ENCODE data around the gene PIMREG. TPM values are rescaled to one million over a fixed set of nuclear protein-coding genes. Genes with fewer than 3 reads are reported as not detected.

PIMREG gene
- total RNA-seq, 1 donor from 2014 or later = 8.9 TPM

DNA sequence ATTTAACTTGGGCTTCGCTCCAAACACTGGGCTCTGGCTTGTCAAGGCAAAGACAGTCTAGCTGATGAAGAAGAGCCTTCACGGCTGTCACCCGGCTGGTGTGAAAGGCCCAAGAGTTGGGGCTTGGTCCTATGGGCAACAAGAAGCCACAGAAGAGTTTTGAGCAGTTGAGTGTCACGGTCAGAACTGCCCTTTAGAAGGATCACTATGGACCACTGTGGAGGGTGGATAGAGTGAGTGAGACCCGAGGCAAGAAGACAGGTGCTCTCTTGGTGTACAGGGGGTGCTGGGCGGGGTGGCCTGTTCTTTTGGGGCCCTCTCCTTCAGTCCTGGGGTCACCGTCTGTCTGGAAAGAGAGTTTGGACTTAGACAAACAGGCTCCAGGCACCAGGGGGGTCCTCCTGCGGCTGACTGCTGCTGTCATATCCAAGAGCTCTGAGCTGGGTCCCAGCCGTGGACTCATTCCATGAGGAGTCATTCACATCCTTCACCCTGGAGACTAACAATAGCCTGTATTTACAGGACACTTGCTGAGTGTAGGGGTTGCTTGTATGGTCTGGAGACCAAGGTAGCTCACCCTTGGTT is 2.4 kb downstream of the PIMREG start:
- Mint-ChIP-seq H3K4me1 (ENCODE audit: low read depth) (peaks cover 12% of the 10 kb centered on the region), H3K4me3 (ENCODE audit: low read depth) (no peak overlapping the region), H3K27me3 (ENCODE audit: low read depth) (peaks cover 6% of the 10 kb centered on the region), H3K27ac (no peak overlapping the region), H3K9me3 (no peaks in the 10 kb centered on the region), H3K36me3 (ENCODE audit: low read depth) (peaks cover 7% of the 10 kb centered on the region)
- intact Hi-C loops (cut with micrococcal nuclease) = loop anchor here (10.0 kb wide), 1 partner anchor 198 kb away; the partner anchor contains the start of genes KIAA0753 and TXNDC17
- no peak for DNase-seq (ENCODE audit: low spot score)

DNA sequence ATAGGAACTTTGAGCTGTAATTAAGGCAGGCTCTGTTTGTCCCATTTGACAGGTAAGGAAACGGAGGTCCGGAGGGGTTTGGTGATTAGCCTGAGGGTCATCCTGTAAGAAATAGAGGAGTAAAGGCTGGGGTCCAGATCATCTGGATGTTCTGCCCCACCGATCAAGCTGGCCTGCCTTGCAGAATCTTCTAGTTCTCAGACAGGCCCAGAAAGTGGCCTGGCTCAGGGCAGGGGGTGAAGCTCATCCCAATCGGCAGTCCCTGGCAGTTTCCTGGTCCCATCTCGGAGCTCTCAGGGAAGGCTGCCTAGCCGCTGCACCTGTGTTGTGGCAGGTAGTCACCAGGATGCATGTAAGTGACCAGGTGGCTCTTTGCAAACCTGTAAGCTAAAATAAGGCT is 4.2 kb downstream of the PIMREG start:
- H3K4me3 Mint-ChIP-seq (ENCODE audit: low read depth) = no peak overlapping the region
- peaks cover 13% of the 10 kb centered on the region for H3K27me3 Mint-ChIP-seq (ENCODE audit: low read depth)
- intact Hi-C loops (cut with micrococcal nuclease) = loop anchor here (10.0 kb wide), 1 partner anchor 196 kb away; the partner anchor contains the start of genes KIAA0753 and TXNDC17
- peaks cover 9% of the 10 kb centered on the region for H3K4me1 Mint-ChIP-seq (ENCODE audit: low read depth)
- H3K9me3 Mint-ChIP-seq = no peaks in the 10 kb centered on the region
- H3K27ac Mint-ChIP-seq = no peak overlapping the region
- no peak for DNase-seq (ENCODE audit: low spot score)
- H3K36me3 Mint-ChIP-seq (ENCODE audit: low read depth) = peaks cover 7% of the 10 kb centered on the region

- intact Hi-C loops (cut with micrococcal nuclease) = loop anchor here (10.0 kb wide), 1 partner anchor 195 kb away; the partner anchor contains the start of genes KIAA0753 and TXNDC17
- Mint-ChIP-seq H3K4me3 (ENCODE audit: low read depth) (no peak overlapping the region), H3K27ac (no peak overlapping the region), H3K36me3 (ENCODE audit: low read depth) (peaks cover 6% of the 10 kb centered on the region), H3K4me1 (ENCODE audit: low read depth) (peaks cover 5% of the 10 kb centered on the region), H3K27me3 (ENCODE audit: low read depth) (peaks cover 19% of the 10 kb centered on the region), H3K9me3 (no peaks in the 10 kb centered on the region)
- no peak for DNase-seq (ENCODE audit: low spot score)
These were observed 5.1 kb downstream of the PIMREG start for GRCh38 chr17:6449307-6449706.

- Mint-ChIP-seq H3K4me1 (ENCODE audit: low read depth) (peaks cover 1% of the 10 kb centered on the region), H3K27me3 (ENCODE audit: low read depth) (peaks cover 24% of the 10 kb centered on the region), H3K9me3 (no peaks in the 10 kb centered on the region), H3K4me3 (ENCODE audit: low read depth) (no peak overlapping the region), H3K36me3 (ENCODE audit: low read depth) (no peaks in the 10 kb centered on the region), H3K27ac (no peak overlapping the region)
- intact Hi-C loops (cut with micrococcal nuclease) = no loop called here
- no peak for DNase-seq (ENCODE audit: low spot score)
These were observed 6.9 kb downstream of the PIMREG start for GRCh38 chr17:6450926-6451832.

DNA sequence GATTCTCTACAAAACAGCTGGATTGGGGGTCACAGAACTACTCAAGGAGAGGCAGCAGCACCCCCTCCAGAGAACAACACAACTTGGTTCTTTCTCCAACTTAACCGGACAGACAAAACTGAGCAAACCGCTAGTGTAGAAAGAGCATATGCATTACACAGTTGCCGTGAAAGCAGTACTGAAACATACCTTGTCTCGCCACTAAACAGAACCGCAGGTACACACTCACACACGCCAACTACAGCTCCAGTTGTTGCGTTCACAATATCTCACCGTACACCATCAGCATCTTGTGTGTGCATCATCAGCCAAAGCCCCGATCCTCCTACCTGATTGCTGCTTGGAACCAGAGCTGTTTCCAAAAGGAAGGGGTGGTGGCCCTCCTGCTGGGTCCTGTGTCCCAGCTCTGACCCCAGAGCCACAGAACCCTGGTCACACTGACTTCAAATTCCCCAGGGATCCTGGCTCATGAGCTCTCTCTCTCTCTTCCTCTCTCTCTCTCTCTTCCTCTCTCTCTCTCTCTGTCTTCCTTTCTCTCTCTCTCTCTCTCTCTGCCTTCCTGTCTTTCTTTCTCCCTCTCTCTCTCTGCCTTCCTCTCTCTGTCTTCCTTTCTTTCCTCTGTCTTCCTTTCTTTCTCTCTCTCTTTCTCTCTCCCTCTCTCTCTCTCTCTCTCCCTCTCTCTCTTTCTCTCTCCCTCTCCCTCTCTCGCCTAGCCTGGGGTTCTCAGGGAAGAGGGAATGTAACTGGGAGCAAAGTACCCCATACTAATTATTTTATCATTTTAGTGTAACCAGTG is 8.4 kb downstream of the PIMREG start:
- intact Hi-C loops (cut with micrococcal nuclease) = no loop called here
- no peak for DNase-seq (ENCODE audit: low spot score)
- no peak overlapping the region for H3K4me3 Mint-ChIP-seq (ENCODE audit: low read depth)
- peaks cover 32% of the 10 kb centered on the region for H3K27me3 Mint-ChIP-seq (ENCODE audit: low read depth)
- peaks cover 5% of the 10 kb centered on the region for H3K4me1 Mint-ChIP-seq (ENCODE audit: low read depth)
- no peaks in the 10 kb centered on the region for H3K9me3 Mint-ChIP-seq
- H3K27ac Mint-ChIP-seq = no peak overlapping the region
- H3K36me3 Mint-ChIP-seq (ENCODE audit: low read depth) = no peaks in the 10 kb centered on the region

- Mint-ChIP-seq H3K36me3 (ENCODE audit: low read depth) (no peaks in the 10 kb centered on the region), H3K4me1 (ENCODE audit: low read depth) (peaks cover 5% of the 10 kb centered on the region), H3K27ac (no peak overlapping the region), H3K9me3 (no peaks in the 10 kb centered on the region), H3K4me3 (ENCODE audit: low read depth) (no peak overlapping the region), H3K27me3 (ENCODE audit: low read depth) (peaks cover 32% of the 10 kb centered on the region)
- no peak for DNase-seq (ENCODE audit: low spot score)
- intact Hi-C loops (cut with micrococcal nuclease) = no loop called here
These were observed 9.2 kb downstream of the PIMREG start for GRCh38 chr17:6453279-6454024.

GRCh38 chr17:6454495-6455320 is 10.5 kb downstream of the PIMREG start:
- no peak overlapping the region for H3K4me3 Mint-ChIP-seq (ENCODE audit: low read depth)
- DNase-seq (ENCODE audit: low spot score) = no peak
- H3K9me3 Mint-ChIP-seq = no peaks in the 10 kb centered on the region
- intact Hi-C loops (cut with micrococcal nuclease) = no loop called here
- no peak overlapping the region for H3K27ac Mint-ChIP-seq
- H3K27me3 Mint-ChIP-seq (ENCODE audit: low read depth) = peaks cover 32% of the 10 kb centered on the region
- H3K4me1 Mint-ChIP-seq (ENCODE audit: low read depth) = peaks cover 5% of the 10 kb centered on the region
- no peaks in the 10 kb centered on the region for H3K36me3 Mint-ChIP-seq (ENCODE audit: low read depth)

GRCh38 chr17:6455321-6455705 is 11.1 kb downstream of the PIMREG start:
- Mint-ChIP-seq H3K4me1 (ENCODE audit: low read depth) (peaks cover 5% of the 10 kb centered on the region), H3K27ac (no peak overlapping the region), H3K27me3 (ENCODE audit: low read depth) (peaks cover 32% of the 10 kb centered on the region), H3K9me3 (no peaks in the 10 kb centered on the region), H3K4me3 (ENCODE audit: low read depth) (no peak overlapping the region), H3K36me3 (ENCODE audit: low read depth) (no peaks in the 10 kb centered on the region)
- peak; percentile 16 for DNase-seq (ENCODE audit: low spot score)
- intact Hi-C loops (cut with micrococcal nuclease) = no loop called here

DNA sequence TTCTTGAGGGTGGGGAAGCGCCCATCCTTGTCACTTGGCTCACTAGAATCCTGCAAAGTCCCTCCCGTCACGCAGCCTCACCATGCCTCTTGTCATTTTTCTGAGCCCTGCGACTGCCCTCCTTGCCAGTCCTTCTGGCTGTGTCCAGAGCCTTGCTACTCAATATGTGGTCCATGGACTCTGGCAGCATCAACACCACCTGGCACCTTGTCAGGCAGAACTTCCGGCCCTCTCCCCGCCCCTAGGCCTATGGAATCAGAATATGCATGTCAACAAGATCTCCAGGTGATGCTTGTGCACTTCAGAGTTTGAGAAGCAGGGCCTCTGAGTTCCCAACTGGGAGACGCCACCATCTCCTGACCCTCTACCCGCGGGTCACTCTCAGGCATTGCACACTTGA is 12.1 kb downstream of the PIMREG start:
- Mint-ChIP-seq H3K4me1 (ENCODE audit: low read depth) (peaks cover 8% of the 10 kb centered on the region), H3K27me3 (ENCODE audit: low read depth) (peaks cover 32% of the 10 kb centered on the region), H3K4me3 (ENCODE audit: low read depth) (no peak overlapping the region), H3K27ac (no peak overlapping the region), H3K9me3 (no peaks in the 10 kb centered on the region), H3K36me3 (ENCODE audit: low read depth) (no peaks in the 10 kb centered on the region)
- no peak for DNase-seq (ENCODE audit: low spot score)
- intact Hi-C loops (cut with micrococcal nuclease) = no loop called here

DNA sequence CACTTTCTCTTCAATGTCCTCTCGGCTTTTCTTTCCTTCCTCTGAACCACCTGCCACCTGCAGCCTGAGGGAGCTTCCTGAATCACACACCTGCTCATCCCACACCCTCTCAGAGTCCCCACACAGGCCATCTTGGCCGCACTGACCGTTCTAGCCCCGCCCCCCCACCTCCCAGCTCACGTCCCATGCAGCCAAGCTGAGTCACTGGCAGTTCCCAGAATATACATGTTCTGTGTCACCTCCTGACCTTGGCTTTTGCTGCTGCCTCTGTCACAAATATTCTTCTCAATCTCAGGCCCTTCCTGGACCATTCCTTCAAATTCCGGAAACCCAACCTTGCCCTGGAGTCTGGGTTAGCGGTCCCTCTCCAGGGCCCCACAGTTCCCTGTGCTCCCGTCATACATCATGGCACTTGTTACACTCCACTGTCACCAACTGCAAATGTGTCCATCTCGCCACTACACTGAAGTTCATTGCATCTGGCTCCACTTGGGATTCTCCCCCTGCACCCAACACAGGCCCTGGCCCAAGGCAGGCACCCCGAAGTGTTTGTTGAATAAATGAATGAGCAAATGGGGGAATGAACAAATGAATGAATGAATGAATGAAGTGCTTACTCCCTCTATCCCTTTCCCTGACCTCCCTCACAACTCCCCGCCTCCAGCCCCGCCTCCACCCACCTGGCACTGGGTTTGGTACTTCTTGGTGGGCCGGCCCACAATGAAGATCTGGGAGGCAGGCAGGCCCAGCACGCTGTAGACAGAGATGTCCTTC is 12.8 kb downstream of the PIMREG start:
- Mint-ChIP-seq H3K27me3 (ENCODE audit: low read depth) (peaks cover 31% of the 10 kb centered on the region), H3K27ac (no peak overlapping the region), H3K9me3 (no peaks in the 10 kb centered on the region), H3K4me1 (ENCODE audit: low read depth) (peaks cover 15% of the 10 kb centered on the region), H3K4me3 (ENCODE audit: low read depth) (no peak overlapping the region), H3K36me3 (ENCODE audit: low read depth) (no peaks in the 10 kb centered on the region)
- intact Hi-C loops (cut with micrococcal nuclease) = no loop called here
- no peak for DNase-seq (ENCODE audit: low spot score)

Data from activated T-helper 2 cell treated with anti-CD3 and anti-CD28 coated beads, Interferon-gamma antibody, Interleukin-2, Interleukin-4, amounts not matched to agents 10 μg/mL and 5 μg/mL and 100 μg/mL, durations not matched to agents 14 hours and 24 hours and 36 hours (primary cell).